IMR-90 (cell line): ENCODE data around the gene LGMN. TPM values are rescaled to one million over a fixed set of nuclear protein-coding genes. Genes with fewer than 3 reads are reported as not detected.

Source experiments
- ATAC-seq: fragments of 200-7000 bp; cut with Tn5 transposase; 2 replicates; pipeline ENCODE4 v1.9.1; 2020; ENCODE audit warnings: low read depth, mild to moderate bottlenecking, moderate library complexity
- BruUV-seq: library from RNA; stranded (reverse); fragments of 400-500 nt; replicated peaks from 2 replicates; lab custom pipeline; 2021; lab: Mats Ljungman, UMichigan
- CTCF ChIA-PET: fragments of 300-600 bp; formaldehyde crosslinking; extraction: SDS; loops from one replicate; lab custom pipeline; 2021; ENCODE audit warnings: antibody characterized with exemption; lab: Yijun Ruan, JAX
- POLR2A ChIA-PET: fragments of 300-600 bp; sonication (Branson Sonifier 250); formaldehyde crosslinking; loops from one replicate; lab custom pipeline; 2022; ENCODE audit warnings: antibody characterized with exemption; ENCODE audit not compliant: unreplicated experiment; lab: Charles Lee
- DNase-seq: peaks from one replicate; pipeline ENCODE4 v3.0.0; 2013
- H2AFZ ChIP-seq: replicated peaks from 2 replicates; pipeline ENCODE3; 2013; ENCODE audit warnings: low read length, mild to moderate bottlenecking; ENCODE audit not compliant: poor library complexity
- H2AK5ac ChIP-seq: 2 replicates; pipeline ENCODE4 v1.6.1; 2013; ENCODE audit warnings: low read depth, low read length, inconsistent platforms
- H2AK9ac ChIP-seq: replicated peaks from 2 replicates; pipeline ENCODE3; 2013; ENCODE audit warnings: mild to moderate bottlenecking, low read depth, low read length, moderate library complexity; ENCODE audit not compliant: poor library complexity
- H2BK120ac ChIP-seq: 2 replicates; pipeline ENCODE4 v1.6.1; 2013; ENCODE audit warnings: low read depth, low read length, inconsistent platforms
- H2BK15ac ChIP-seq: 3 replicates; pipeline ENCODE4 v1.6.1; 2013; ENCODE audit warnings: low read depth, low read length, inconsistent platforms
- H2BK20ac ChIP-seq: 2 replicates; pipeline ENCODE4 v1.6.1; 2013; ENCODE audit warnings: low read depth, mild to moderate bottlenecking, inconsistent platforms, low read length, moderate library complexity
- H2BK5ac ChIP-seq: 2 replicates; pipeline ENCODE4 v1.6.1; 2013; ENCODE audit warnings: mild to moderate bottlenecking, low read depth, low read length, inconsistent platforms; ENCODE audit not compliant: poor library complexity, severe bottlenecking
- H3K14ac ChIP-seq: replicated peaks from 2 replicates; pipeline ENCODE4 v1.6.1; 2013; ENCODE audit warnings: low read depth, low read length, inconsistent platforms
- H3K18ac ChIP-seq: 2 replicates; pipeline ENCODE4 v1.6.1; 2013; ENCODE audit warnings: low read depth, low read length, control low read depth
- H3K23ac ChIP-seq: 2 replicates; pipeline ENCODE4 v1.6.1; 2013; ENCODE audit warnings: low read depth, low read length, inconsistent platforms
- H3K27ac ChIP-seq: 2 replicates; pipeline ENCODE4 v1.5.1; 2013; ENCODE audit warnings: mild to moderate bottlenecking, control low read depth, low read length; ENCODE audit not compliant: insufficient read depth
- H3K27me3 ChIP-seq: 2 replicates; pipeline ENCODE4 v1.6.1; 2013; ENCODE audit warnings: low read length; ENCODE audit not compliant: control insufficient read depth, insufficient read depth
- H3K36me3 ChIP-seq: 2 replicates; pipeline ENCODE4 v1.6.1; 2013; ENCODE audit warnings: low read length, mixed read lengths; ENCODE audit not compliant: control insufficient read depth, insufficient read depth
- H3K4ac ChIP-seq: 2 replicates; pipeline ENCODE4 v1.6.1; 2013; ENCODE audit warnings: low read depth, low read length, inconsistent platforms
- H3K4me1 ChIP-seq: 2 replicates; pipeline ENCODE4 v1.6.1; 2013; ENCODE audit warnings: low read length, mixed read lengths; ENCODE audit not compliant: control insufficient read depth, insufficient read depth
- H3K4me2 ChIP-seq: 2 replicates; pipeline ENCODE4 v1.6.1; 2013; ENCODE audit warnings: low read depth, mild to moderate bottlenecking, control low read depth, low read length, moderate library complexity
- H3K4me3 ChIP-seq: 2 replicates; pipeline ENCODE4 v1.5.1; 2013; ENCODE audit warnings: low read depth, mild to moderate bottlenecking, control low read depth, low read length, moderate library complexity; ENCODE audit not compliant: insufficient read depth
- H3K56ac ChIP-seq: 2 replicates; pipeline ENCODE4 v1.6.1; 2013; ENCODE audit warnings: low read length, inconsistent platforms; ENCODE audit not compliant: insufficient read depth; ENCODE audit errors: extremely low read depth
- H3K79me1 ChIP-seq, 2 experiments: 2 replicates each; pipeline ENCODE4 v1.6.1; 2013; ENCODE audit warnings: low read length in 2 of 2, inconsistent platforms in 1 of 2, low read depth in 1 of 2
- H3K9ac ChIP-seq: 2 replicates; pipeline ENCODE4 v1.6.1; 2013; ENCODE audit warnings: low read depth, low read length, control low read depth
- H3K9me1 ChIP-seq: 2 replicates; pipeline ENCODE4 v1.6.1; 2013; ENCODE audit warnings: low read length, inconsistent platforms; ENCODE audit not compliant: insufficient read depth
- H3K9me3 ChIP-seq: 2 replicates; pipeline ENCODE4 v1.6.1; 2013; ENCODE audit warnings: low read length; ENCODE audit not compliant: control insufficient read depth, insufficient read depth
- H4K20me1 ChIP-seq: 2 replicates; pipeline ENCODE4 v1.6.1; 2013; ENCODE audit warnings: low read length, inconsistent platforms; ENCODE audit not compliant: insufficient read depth
- H4K5ac ChIP-seq: 2 replicates; pipeline ENCODE4 v1.6.1; 2013; ENCODE audit warnings: mild to moderate bottlenecking, low read depth, low read length, control low read depth
- H4K8ac ChIP-seq, 2 experiments: 2 replicates each; pipeline ENCODE4 v1.6.1; 2013; ENCODE audit warnings: low read depth in 2 of 2, low read length in 2 of 2, control low read depth in 1 of 2, inconsistent platforms in 1 of 2
- H4K91ac ChIP-seq: 2 replicates; pipeline ENCODE4 v1.6.1; 2013; ENCODE audit warnings: low read depth, low read length, inconsistent platforms; ENCODE audit not compliant: insufficient read depth
- BHLHE40 ChIP-seq: fragments of 150-350 bp; IDR thresholded peaks from 2 replicates; pipeline ENCODE4 v1.6.1; 2016; ENCODE audit warnings: mild to moderate bottlenecking, low read depth, low read length
- MAZ ChIP-seq: IDR thresholded peaks from 2 replicates; pipeline ENCODE4 v1.6.1; 2012; ENCODE audit warnings: low read depth, mild to moderate bottlenecking, low read length, improper control_type of control experiment, moderate library complexity, borderline replicate concordance
- MXI1 ChIP-seq: IDR thresholded peaks from 2 replicates; pipeline ENCODE4 v1.6.1; 2012; ENCODE audit warnings: low read depth, mild to moderate bottlenecking, low read length, moderate library complexity, borderline replicate concordance
- RAD21 ChIP-seq: IDR thresholded peaks from 2 replicates; pipeline ENCODE4 v1.6.1; 2012; ENCODE audit warnings: low read length, improper control_type of control experiment
- RFX5 ChIP-seq: IDR thresholded peaks from 2 replicates; pipeline ENCODE4 v1.8.0; 2012; ENCODE audit warnings: low read depth, mild to moderate bottlenecking, low read length, moderate library complexity
- WGBS, 2 experiments: methylation state at CpG; one replicate each; pipeline versions ENCODE4 v1.1.5 to v1.1.7; 2013; ENCODE audit warnings: missing lambda C conversion rate in 2 of 2; ENCODE audit not compliant: insufficient read length in 1 of 2; ENCODE audit errors: extremely low coverage in 2 of 2; 5-methylcytosine and 5-hydroxymethylcytosine counted together
- dilution Hi-C: fragments of 300-500 bp; cut with HindIII; formaldehyde crosslinking; loops from one replicate; pipeline ENCODE4 v1.14.3; 2018; ENCODE audit warnings: low sequenced_read_pairs; ENCODE audit not compliant: unreplicated experiment
- in situ Hi-C: fragments of 300-500 bp; cut with MboI; formaldehyde crosslinking; loops from 3 replicates; pipeline ENCODE4 v1.14.3; 2019; ENCODE audit warnings: low sequenced_read_pairs, inconsistent platforms, mixed read lengths
- intact Hi-C: fragments of 100-400 bp; cut with micrococcal nuclease; formaldehyde crosslinking; loops from 2 replicates; pipeline ENCODE4 v1.10.0; 2022
- polyA plus RNA-seq, 3 experiments: library from polyadenylated mRNA; depleted of rRNA; stranded (reverse); fragments of >200 nt; gene quantifications; 2 replicates each; pipeline ENCODE4 v1.2.3, GENCODE V29; 2012; ENCODE audit warnings: low replicate concordance in 1 of 3
- total RNA-seq: library from RNA; depleted of rRNA; stranded (reverse); fragments of >200 nt; gene quantifications from 2 replicates; pipeline ENCODE4 v1.2.3, GENCODE V29; 2012

Gene LGMN
- total and polyA plus RNA-seq, 2 of the 4 experiments (the other 2 are of a cell fraction) = 19.2 to 39.3 TPM

DNA sequence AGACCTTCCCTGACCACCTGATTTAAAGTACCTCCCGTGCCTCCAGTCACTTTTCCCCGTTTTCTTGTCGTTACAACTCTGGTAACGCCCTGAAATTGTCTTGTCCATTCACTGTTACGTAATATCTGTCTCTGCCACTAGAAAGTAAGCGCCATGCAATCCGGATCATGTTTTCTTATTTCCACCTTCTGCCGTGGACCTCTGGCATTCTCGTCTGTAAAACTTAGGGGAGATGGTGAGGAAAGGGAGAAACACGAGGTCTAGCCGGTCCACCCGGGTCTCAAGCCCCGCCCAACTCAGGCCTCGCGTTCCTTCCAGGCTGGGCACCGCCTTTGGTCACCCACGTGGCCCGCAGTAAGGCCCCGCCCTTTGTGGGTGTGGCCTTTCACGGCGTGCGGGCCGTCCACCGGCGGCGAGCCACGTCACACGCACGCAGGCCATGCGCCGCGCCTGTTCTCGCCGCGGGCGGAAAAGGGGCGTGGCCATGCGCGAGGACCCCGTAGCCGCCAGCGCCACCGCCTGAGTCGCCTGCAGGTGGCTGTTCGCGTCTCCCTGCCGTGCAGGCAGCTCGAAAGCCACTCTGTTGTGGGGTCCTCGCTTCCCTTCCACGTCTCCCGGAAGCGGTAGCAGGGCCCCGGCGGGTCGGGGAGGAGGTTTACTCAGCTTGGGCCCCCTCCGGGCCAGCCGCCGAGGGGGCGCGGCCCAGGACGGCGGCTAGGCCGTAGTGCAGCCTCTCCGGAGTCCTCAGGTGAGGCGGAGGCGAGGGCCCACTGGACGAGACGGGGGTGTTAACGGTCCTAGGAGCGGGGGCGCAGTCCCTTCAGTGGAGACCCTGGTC, 45.5 kb upstream of the LGMN start, which contains the start of gene GOLGA5 (continued):
- TF ChIP-seq MXI1 = peak; percentile 86; the same call in 1 of the 2 replicates
- no peak for TF ChIP-seq RAD21
- TF ChIP-seq MAZ = peak; percentile 91

GRCh38 chr14:92792885-92793284, 44.5 kb upstream of the LGMN start:
- Histone ChIP-seq H3K27me3 (no peaks in the 10 kb centered on the region), H4K8ac (peak overlapping the region in 1 of 2 experiments; percentile 100; a peak in 2 of 4 replicates), H3K9me3 (peaks cover 2% of the 10 kb centered on the region; the same call in 1 of the 2 replicates), H3K9ac (no peak overlapping the region), H2BK5ac (no peak overlapping the region), H3K36me3 (peaks cover 6% of the 10 kb centered on the region), H3K4me1 (peaks cover 2% of the 10 kb centered on the region; the same call in 1 of the 2 replicates), H3K23ac (no peak overlapping the region), H3K4me3 (no peak overlapping the region), H3K18ac (no peak overlapping the region), H2BK120ac (no peak overlapping the region), H2BK15ac (no peak overlapping the region), H4K20me1 (peaks cover 3% of the 10 kb centered on the region; the same call in 1 of the 2 replicates), H2AFZ (no peak overlapping the region), H4K5ac (no peak overlapping the region), H3K4ac (no peak overlapping the region), H2AK9ac (no peak overlapping the region), H3K27ac (no peak overlapping the region), H3K56ac (no peak overlapping the region), H4K91ac (no peak overlapping the region), H3K79me1 (peaks cover 0 to 29% of the 10 kb centered on the region in 2 experiments; a peak in 3 of 4 replicates), H3K9me1 (no peaks in the 10 kb centered on the region), H3K14ac (no peak overlapping the region), H2AK5ac (no peak overlapping the region), H2BK20ac (no peak overlapping the region), H3K4me2 (no peak overlapping the region)
- WGBS, 2 experiments = 100% methylated on average over 1 of the region's 4 CpGs; no CpG with 5 or more reads in 1 of the 2 experiments
- ATAC-seq (no peak), DNase-seq (no peak)
- dilution Hi-C loops = no loop called here
- no TSS peak for BruUV-seq
- in situ Hi-C loops = loop anchor here (10.0 kb wide), 1 partner anchor 668 kb away; the partner anchor contains the start of genes CPSF2 and NDUFB1
- TF ChIP-seq RFX5 = peak; percentile 42; the same call in 1 of the 2 replicates
- no peak for TF ChIP-seq BHLHE40
- POLR2A ChIA-PET = no interaction called here
- CTCF ChIA-PET = interaction anchor here (1.5 kb wide), 1 partner anchor 106 kb away, joined by 4 read pairs; no protein-coding TSS in a partner anchor
- intact Hi-C loops = no loop called here
